ENCODE results near the gene TIMP1. TPM values are rescaled to one million over a fixed set of nuclear protein-coding genes. Genes with fewer than 3 reads are reported as not detected.
A peak's percentile ranks its signal among the peaks of the same experiment; 100 is the strongest.

TIMP1 gene
- total RNA-seq, 1 donor from 2014 or later: 21.6 TPM

DNA sequence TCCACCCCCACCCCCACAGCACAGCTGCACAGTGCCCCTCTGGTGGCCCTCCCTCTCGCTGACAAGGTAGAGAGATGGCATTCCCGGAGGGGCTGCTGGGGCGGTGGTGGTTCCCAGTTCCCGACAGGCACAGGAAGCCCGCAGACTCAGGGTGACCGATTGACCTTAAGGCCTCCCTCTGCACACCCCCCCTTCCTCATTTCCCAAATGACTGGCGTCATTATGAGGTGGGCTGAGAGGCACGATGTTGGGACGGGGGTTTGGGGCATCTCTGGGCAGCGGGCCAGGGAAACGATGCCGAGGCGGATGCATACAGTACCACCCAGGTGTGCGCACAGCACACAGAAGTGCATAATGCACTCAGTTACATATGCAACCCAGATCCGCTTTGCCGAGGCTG is 3.5 kb upstream of the TIMP1 start:
- H3K4me2 ChIP-seq: no peak overlapping the region
- TF ChIP-seq, protein P1, sequence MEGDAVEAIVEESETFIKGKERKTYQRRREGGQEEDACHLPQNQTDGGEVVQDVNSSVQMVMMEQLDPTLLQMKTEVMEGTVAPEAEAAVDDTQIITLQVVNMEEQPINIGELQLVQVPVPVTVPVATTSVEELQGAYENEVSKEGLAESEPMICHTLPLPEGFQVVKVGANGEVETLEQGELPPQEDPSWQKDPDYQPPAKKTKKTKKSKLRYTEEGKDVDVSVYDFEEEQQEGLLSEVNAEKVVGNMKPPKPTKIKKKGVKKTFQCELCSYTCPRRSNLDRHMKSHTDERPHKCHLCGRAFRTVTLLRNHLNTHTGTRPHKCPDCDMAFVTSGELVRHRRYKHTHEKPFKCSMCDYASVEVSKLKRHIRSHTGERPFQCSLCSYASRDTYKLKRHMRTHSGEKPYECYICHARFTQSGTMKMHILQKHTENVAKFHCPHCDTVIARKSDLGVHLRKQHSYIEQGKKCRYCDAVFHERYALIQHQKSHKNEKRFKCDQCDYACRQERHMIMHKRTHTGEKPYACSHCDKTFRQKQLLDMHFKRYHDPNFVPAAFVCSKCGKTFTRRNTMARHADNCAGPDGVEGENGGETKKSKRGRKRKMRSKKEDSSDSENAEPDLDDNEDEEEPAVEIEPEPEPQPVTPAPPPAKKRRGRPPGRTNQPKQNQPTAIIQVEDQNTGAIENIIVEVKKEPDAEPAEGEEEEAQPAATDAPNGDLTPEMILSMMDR (IDR thresholded peaks at IDR 0.05): no peak
- no peaks in the 10 kb centered on the region for H3K4me1 ChIP-seq
- Mint-ChIP-seq H3K36me3 (no peaks in the 10 kb centered on the region), H3K9me3 (peaks cover 14% of the 10 kb centered on the region), H3K4me1 (peaks cover 11% of the 10 kb centered on the region), H3K27me3 (ENCODE audit: insufficient read depth, low read depth) (peaks cover 7% of the 10 kb centered on the region), H3K4me3 (no peak overlapping the region), H3K27ac (no peak overlapping the region)
- H2AFZ ChIP-seq (replicated peaks): no peak overlapping the region
- DNase-seq (ENCODE audit: low spot score): no peak
- no peaks in the 10 kb centered on the region for H3K9me3 ChIP-seq (ENCODE audit: low read depth)
- H4K20me1 ChIP-seq (ENCODE audit: low read depth): no peaks in the 10 kb centered on the region
- no peak overlapping the region for H3K27ac ChIP-seq
- no peaks in the 10 kb centered on the region for H3K36me3 ChIP-seq
- H3K4me3 ChIP-seq: no peak overlapping the region
- no peaks in the 10 kb centered on the region for H3K79me2 ChIP-seq (ENCODE audit: low read depth)
- no peaks in the 10 kb centered on the region for H3K27me3 ChIP-seq
- peaks cover 1% of the 10 kb centered on the region for H3F3A ChIP-seq (ENCODE audit: low read depth)
- H3K9ac ChIP-seq: no peak overlapping the region

DNA sequence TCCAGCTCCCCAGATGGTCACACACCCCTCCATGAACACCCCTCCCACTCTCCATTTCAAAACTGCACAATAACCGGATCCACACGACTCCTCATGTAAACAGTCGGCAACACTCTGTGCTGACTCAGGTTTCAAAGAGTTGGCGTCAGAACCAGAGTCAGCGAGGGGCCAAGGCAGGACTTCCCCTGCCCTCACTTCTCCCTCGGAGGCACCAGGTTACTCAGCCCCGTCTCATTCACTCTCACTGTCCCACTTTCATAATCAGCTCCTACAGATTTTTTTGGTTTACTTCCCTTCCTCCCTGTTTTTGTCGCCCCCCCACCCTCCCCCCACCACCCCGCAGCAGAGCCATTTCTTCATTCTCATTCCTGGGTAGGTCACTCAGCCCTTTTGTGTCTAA is 2.7 kb upstream of the TIMP1 start:
- H3K27me3 Mint-ChIP-seq (ENCODE audit: insufficient read depth, low read depth): peaks cover 7% of the 10 kb centered on the region
- no peaks in the 10 kb centered on the region for H4K20me1 ChIP-seq (ENCODE audit: low read depth)
- no peak overlapping the region for H3K27ac Mint-ChIP-seq
- no peaks in the 10 kb centered on the region for H3K4me1 ChIP-seq
- H3K9ac ChIP-seq: no peak overlapping the region
- TF ChIP-seq EZH2phosphoT487 (IDR thresholded peaks at IDR 0.05): no peak
- no peak for TF ChIP-seq EZH2 (IDR thresholded peaks at IDR 0.05)
- TF ChIP-seq, protein P1 (IDR thresholded peaks at IDR 0.05): no peak
- no peak overlapping the region for H3K4me3 ChIP-seq
- H3K79me2 ChIP-seq (ENCODE audit: low read depth): no peaks in the 10 kb centered on the region
- no peak for DNase-seq (ENCODE audit: low spot score)
- no peaks in the 10 kb centered on the region for H3K27me3 ChIP-seq
- no peak overlapping the region for H3K27ac ChIP-seq
- no peaks in the 10 kb centered on the region for H3F3A ChIP-seq (ENCODE audit: low read depth)
- no peak overlapping the region for H3K4me3 Mint-ChIP-seq
- no peaks in the 10 kb centered on the region for H3K36me3 ChIP-seq
- H3K4me1 Mint-ChIP-seq: peaks cover 10% of the 10 kb centered on the region
- no peaks in the 10 kb centered on the region for H3K9me3 ChIP-seq (ENCODE audit: low read depth)
- peaks cover 14% of the 10 kb centered on the region for H3K9me3 Mint-ChIP-seq
- H3K4me2 ChIP-seq: no peak overlapping the region
- H3K36me3 Mint-ChIP-seq: no peaks in the 10 kb centered on the region
- H2AFZ ChIP-seq (replicated peaks): no peak overlapping the region

DNA sequence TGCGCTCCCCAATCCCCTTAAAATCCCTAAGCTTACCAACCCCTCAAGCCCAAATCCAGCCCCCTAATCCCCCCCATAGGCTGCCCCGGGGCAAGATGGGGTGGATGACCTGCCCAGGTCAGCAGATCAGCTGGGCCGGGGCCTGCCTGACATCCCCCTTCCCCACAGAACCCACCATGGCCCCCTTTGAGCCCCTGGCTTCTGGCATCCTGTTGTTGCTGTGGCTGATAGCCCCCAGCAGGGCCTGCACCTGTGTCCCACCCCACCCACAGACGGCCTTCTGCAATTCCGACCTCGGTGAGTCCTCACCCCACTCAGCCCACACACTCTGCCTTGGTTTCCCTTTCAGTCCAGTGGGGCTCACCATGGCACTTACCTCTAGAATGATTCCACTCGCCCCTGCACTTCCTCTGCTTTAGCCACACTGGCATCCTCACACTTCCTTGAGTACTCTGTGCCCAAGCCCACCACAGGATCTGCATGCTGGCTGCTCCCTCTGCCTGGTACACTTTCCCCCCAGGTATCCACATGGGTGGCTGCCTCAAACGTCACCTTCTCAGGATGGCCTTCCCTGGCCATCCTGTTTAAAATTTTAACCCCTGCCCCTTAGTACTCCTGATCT is 1.1 kb downstream of the TIMP1 start:
- peaks cover 14% of the 10 kb centered on the region for H3K9me3 Mint-ChIP-seq
- H3K9me3 ChIP-seq (ENCODE audit: low read depth): no peaks in the 10 kb centered on the region

More for the DNA sequence above, 1.1 kb downstream of the TIMP1 start:
- Mint-ChIP-seq H3K27me3 (ENCODE audit: insufficient read depth, low read depth) (peaks cover 7% of the 10 kb centered on the region), H3K36me3 (peaks cover 6% of the 10 kb centered on the region), H3K4me1 (peaks cover 7% of the 10 kb centered on the region), H3K4me3 (peak overlapping the region; percentile 61), H3K27ac (no peak overlapping the region)
- Histone ChIP-seq H3K27ac (no peak overlapping the region), H3K4me1 (no peaks in the 10 kb centered on the region), H3K27me3 (no peaks in the 10 kb centered on the region), H3K9ac (no peak overlapping the region), H3F3A (ENCODE audit: low read depth) (no peaks in the 10 kb centered on the region), H3K36me3 (no peaks in the 10 kb centered on the region), H3K4me3 (no peak overlapping the region), H3K79me2 (ENCODE audit: low read depth) (no peaks in the 10 kb centered on the region), H2AFZ (replicated peaks) (no peak overlapping the region), H3K4me2 (peak overlapping the region; percentile 68), H4K20me1 (ENCODE audit: low read depth) (no peaks in the 10 kb centered on the region)
- no peak for DNase-seq (ENCODE audit: low spot score)
- TF ChIP-seq EZH2 (IDR thresholded peaks at IDR 0.05): no peak
- TF ChIP-seq EZH2phosphoT487 (IDR thresholded peaks at IDR 0.05): no peak
- TF ChIP-seq, protein P1 (IDR thresholded peaks at IDR 0.05): no peak

Data from neural progenitor cell (in vitro differentiated cells).